GM21576 (cell line): Measurements from ENCODE around the gene DOCK9.
A peak's percentile ranks its signal among the peaks of the same experiment; 100 is the strongest.
"Not testable (repeated sequence)": the region's sequence is repeated elsewhere in the genome, so short reads cannot be mapped to it uniquely, and the experiment has no call there.

Experiments used
- ATAC-seq: cut with Tn5 transposase; IDR thresholded peaks from one replicate; pipeline ENCODE4 v1.9.1; 2021; ENCODE audit warnings: mild to moderate bottlenecking, moderate library complexity; ENCODE audit not compliant: unreplicated experiment

Gene DOCK9

DNA sequence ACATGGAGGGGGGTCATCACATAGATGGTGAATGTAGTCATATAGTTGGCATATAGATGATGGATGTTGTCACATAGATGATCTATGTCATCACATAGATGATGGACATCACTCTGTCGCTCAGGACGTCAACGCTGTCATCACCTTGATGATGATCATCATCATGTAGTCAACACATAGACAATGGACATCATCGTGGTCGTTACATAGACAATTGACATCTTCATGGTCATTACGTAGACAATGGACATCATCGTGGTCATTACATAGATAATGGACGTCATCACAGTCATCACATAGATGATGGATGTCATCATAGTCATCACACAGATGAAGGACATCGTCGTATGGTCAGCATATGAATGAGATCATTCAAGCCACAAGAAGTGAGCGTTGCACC lies 196.8 kb downstream of the DOCK9 start:
- ATAC-seq: no peak

DNA sequence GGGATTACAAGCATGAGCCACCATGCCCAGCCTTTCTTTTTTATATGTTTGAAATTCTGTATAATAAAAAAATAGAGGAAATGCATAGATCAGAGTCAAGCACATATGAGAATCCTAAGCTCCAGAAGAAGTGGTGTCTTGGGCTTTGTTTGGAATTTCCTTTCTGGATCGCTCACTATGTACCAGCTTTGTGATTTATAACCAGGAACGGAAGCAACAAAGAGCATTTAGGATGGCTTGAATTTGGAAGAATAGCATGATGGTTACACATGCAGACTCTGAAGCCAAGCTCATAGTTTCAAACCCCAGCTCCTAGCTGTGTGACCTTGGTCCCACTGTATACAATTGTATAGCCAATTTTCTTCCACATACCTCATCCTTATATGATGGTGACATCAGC lies 197.4 kb downstream of the DOCK9 start:
- ATAC-seq: no peak

DNA sequence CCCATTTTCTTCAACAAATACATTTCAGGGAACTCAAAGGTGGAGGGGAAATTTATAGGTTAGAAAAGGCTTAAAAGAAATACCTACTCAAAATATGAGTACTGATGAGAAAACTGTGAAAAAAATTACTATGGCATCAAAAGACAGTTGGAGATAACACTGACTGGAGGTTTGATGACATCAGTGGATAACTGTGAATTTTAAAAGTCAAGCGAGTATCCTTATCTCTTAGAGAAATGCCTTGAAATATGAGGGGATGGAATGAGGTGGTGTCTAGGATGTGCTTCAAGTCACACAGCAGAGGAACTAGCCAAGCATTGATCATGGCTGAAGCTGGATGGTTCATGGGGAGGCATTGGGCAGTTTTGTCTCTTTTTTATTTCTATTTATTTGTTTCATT lies 198.2 kb downstream of the DOCK9 start:
- no peak for ATAC-seq

DNA sequence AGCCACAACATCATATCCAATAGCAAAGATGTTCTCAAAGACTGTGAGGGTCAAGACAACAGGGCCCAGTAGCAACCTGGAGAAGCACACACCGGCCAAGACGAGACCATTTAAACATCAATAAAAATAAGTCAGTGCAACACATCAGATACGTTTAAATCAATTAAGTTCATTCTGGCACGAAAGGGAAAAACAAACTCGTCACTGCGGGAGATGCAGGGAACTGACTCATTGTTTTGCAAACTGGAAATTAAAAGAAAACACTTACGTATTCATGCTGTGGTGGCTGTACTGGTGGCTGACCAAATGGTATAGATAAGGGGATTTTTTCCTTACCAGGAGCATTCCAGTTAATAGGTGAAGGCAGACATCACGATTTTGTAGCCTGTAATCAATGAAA lies 199.1 kb downstream of the DOCK9 start:
- ATAC-seq: no peak

DNA sequence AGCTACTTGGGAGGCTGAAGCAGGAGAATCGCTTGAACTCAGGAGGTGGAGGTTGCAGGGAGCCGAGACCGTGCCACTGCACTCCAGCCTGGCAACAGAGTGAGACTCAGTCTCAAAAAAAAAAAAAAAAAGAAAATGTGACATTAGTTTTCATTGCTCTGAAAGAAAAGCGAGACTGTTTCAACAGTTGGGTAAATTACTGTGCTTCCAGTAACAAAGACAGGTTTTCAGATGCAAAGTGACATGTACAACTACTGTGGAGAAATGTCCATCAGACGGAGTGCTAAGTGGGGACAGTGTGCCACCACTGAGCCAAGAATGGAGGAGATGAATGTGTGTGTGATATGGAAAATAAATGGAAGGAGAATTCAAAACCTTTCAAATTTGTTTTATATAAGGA lies 201.2 kb downstream of the DOCK9 start:
- ATAC-seq: no peak

DNA sequence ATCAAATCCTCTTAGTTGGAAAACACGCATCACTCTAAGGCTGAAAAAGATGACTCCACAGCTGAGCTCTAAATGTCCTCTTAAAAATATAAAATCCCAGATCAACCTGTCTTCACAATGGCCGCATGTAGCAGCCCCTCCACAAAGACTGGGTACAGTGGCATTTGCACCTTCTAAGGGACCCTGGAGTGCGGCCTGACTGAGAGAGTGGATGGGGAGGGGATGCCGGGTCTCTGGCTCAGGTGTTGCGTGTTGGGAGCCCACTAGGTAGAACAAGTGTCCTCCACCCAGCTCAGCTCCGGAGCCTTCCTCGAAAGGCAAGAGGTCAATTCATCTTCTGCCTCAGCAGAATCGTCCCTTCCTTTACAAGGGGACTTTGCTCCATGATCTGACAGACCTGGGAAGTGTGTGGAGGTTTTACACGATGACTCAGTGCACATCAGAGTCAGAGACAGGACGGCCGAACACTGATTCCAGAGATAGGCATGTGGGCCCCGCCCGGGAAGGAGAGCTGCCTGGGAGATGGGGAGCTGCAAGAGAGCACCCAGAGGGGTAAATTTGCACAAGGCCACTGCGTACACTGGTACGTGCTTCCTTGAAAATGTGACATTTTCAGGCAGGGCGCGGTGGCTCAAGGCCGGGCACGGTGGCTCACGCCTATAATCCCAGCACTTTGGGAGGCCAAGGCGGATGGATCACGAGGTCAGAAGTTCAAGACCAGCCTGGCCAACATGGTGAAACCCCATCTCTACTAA lies 201.8 kb downstream of the DOCK9 start:
- no peak for ATAC-seq

DNA sequence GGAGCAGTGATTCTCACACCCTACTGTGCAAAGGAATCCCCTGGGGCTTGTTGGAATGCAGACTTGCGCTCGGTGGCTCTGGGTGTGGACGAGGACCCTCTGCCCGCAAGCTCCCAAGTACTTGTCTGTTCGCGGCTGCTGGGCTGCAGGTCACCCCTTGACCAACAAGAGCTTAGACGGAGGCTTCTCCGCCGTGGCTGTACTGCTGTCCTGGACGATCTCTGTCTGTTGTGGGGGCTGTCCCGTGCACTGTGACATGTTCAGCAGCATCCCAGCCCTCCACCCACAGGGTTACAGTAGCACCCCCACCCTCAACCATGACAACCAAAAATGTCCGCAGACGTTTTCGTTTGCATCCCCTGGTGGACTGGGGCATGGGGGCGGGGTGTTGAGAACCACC lies 202.5 kb downstream of the DOCK9 start:
- no peak for ATAC-seq

DNA sequence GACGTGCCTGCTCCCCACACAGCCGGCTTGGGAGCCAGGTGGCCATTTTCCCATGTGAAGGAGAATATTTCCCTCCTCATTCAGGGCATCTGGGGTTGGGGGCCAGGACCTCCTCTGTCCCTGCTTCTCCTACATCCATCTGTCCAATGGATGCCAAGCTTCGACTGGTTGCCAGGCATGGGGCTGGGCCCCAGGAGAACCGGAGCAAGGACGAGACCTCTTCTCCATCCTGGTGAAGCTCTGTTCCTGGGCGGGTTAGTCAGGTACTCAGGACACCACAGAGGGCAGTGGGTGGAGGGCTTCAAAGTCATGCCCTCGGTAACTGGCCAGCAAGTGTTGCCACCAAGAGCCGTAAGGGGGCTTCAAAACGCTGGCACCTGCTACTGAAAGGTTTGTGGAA lies 203.1 kb downstream of the DOCK9 start:
- no peak for ATAC-seq

DNA sequence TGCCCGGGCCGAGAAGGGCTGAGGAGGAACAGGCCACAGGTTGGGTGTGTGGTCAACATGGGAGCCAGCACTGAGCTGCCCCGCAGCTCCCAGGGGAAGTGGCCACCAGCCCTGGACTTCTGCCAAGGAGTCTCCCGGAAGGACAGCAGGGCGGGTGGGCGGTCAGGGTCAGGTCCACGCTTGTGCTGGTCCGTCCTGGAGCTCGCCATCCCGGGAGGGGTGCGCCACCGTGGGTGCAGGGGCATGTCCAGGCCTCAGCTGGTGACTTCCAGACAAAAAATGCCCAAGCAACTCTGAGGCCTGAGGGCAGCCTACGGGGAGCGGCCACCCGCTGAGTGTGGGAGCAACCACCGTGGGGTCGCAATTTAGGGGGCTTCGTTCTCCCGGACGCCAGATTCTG lies 203.9 kb downstream of the DOCK9 start:
- no peak for ATAC-seq

DNA sequence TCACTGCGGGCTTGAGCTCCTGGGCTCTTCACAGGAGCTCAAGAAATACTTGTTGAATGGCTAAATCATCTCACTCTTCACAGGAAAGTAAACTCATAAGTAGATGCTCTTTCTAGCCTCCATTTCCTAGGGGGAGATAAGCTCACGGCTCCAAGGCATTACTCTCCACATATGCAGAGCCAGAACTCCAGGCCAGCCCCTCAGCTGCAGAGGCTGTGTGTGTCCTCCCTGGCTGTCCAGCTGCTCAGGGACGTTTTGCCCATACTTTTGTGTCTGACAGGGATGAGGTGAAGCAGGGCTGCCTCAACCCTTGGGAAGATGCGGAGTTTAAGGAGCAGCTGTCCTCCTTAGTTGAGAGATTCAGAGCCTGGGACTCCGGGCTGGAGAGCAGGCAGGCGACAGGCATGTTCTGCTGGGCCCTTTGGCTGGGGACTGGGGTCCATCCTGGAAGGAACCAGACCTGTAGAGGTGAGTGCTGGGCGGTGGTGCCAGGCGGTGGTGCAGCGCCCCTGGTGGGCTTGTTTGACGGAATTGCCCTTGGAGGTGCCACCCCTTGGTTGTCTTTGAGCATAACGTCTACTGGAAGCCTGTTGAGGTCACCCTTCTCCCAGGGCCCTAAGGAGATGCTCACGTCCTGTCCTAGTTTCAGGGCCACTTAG lies 204.9 kb downstream of the DOCK9 start:
- ATAC-seq: no peak

DNA sequence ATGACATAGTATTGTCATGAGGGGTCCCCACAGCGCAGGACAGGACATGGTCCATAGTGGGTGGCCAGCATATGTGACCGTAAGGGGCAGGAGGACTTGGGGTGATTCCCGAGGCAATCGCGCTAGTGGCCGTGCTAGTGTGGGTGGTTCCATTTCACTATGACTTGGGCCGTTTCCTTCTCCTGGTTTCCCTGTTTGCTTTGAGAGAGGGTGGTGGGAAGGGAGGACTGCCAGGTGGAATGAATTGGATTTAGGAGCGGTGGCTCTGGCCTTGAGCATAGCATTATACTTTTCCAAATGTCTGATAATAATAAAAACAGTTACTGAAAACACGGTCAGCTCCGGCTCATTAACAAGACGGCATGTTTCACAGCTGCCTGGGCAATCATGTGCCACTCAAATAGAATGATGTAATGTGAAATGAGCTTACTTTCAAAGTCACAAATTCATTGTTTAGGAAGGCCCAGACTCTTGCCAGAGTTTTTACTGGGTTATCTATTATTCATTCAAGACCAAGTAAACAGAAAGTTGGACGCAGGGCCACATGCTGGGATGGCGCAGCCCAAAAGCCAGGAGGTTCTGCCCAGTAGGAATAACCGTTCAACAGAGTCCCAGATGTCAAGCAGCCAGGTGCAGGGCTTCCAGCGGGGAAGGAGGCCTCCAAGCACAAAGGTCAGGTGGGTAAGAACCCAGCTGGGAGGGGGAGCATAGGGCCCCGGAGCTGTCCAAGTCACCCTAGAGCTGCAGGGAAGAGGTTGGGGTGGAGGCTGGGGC lies 205.8 kb downstream of the DOCK9 start:
- ATAC-seq: no peak

DNA sequence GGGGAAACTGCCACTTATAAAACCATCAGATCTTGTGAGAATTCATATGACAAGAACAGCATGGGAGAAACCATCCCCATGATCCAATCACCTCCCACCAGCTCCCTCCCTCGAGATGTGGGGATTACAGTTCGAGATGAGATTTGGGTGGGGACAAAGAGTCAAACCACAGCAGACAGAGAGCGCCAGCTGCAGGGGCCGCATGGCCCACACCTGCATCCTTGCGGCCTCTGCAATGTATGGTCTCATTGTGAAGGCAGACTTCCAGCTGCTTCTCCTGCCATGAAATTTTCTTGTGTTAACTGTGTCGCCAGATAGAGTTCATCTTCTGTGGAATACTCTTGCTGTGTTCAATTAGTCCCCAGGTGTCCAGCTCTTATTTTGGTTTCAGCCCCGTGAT lies 208.1 kb downstream of the DOCK9 start:
- no peak for ATAC-seq

DNA sequence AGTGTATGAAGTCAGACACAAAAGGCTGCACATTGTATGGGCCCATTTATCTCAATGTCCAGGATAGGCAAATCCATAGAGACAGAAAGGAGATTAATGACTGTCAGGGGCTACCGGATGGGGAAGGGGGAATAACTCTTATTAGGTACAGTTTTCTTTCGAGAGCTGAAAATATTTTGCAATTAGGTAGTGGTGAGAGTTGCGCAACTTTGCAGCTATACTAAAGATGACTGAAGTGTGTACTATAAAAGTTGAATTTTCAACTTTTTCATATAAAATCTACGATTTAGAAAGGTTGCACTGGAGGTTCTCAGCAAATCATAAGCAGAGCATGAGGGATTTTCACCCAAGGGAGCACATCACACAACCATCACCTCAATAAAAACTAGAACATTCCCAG lies 209.3 kb downstream of the DOCK9 start:
- ATAC-seq: no peak

DNA sequence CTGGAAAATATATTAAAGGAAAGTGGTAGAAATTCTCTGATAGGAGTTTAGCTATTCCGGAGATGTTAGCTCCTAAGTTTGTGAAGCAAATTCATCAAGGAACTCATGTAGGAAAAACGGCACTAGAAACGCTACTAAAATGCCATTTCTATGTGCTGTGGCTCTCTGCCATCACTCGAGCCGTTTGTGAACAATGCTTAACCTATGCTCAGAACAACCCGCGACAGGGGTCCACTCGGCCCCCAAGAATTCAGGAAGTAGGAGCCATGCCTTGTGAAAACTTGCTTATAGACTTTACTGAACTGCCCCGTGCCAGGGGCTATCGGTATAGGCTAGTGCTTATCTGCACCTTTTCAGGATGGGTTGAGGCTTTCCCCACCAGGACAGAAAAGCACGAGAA lies 211.2 kb downstream of the DOCK9 start:
- no peak for ATAC-seq

DNA sequence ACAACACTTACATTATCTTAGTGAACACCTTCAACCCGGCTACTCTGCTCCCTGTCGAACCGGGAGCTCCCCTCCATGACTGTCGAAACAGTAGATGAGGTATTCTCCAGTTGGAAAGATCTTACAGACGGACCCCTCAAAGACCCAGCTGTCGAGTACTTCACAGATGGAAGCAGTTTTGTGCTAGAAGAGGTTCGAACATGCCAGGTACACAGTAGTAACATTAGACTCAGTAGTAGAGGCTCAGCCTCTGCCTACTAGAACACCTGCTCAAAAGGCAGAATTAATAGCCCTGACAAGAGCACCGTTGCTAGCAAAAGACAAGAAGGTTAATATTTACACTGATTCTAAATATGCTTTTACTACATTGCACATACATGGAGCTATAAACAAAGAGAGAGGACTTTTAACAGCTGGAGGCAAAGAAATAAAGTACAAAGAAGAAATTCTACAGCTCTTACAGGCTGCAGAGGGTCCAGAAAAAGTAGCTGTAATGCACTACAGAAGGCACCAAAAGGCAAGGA lies 211.8 kb downstream of the DOCK9 start:
- no peak for ATAC-seq

DNA sequence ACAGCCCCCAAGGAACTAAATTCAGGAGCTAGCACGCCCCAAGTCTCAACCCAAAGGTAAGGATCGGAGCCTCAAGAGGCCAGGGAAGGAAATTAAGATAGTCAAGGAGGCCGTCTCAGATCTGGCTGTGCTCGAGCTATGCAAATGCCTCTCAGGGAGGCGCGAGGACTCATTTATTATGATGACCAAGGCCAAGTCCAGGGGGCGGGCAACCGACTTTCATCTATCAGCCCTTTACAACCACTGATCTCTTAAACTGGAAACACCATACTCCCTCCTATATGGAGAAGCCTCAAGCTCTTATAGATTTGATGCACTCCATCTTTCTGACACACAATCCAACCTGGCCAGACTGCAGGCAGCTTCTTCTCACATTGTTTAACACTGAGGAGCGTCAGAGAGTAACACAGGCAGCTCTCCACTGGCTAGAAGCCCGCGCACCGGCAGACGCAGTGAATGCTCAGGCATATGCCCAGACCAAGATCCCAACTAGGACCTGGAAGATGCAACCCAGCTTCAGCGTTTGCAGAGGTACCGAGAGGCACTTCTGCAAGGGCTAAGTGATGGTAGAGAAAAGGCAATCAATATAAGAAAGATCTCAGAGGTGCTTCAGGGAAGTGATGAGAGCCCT lies 215.8 kb downstream of the DOCK9 start:
- no peak for ATAC-seq

DNA sequence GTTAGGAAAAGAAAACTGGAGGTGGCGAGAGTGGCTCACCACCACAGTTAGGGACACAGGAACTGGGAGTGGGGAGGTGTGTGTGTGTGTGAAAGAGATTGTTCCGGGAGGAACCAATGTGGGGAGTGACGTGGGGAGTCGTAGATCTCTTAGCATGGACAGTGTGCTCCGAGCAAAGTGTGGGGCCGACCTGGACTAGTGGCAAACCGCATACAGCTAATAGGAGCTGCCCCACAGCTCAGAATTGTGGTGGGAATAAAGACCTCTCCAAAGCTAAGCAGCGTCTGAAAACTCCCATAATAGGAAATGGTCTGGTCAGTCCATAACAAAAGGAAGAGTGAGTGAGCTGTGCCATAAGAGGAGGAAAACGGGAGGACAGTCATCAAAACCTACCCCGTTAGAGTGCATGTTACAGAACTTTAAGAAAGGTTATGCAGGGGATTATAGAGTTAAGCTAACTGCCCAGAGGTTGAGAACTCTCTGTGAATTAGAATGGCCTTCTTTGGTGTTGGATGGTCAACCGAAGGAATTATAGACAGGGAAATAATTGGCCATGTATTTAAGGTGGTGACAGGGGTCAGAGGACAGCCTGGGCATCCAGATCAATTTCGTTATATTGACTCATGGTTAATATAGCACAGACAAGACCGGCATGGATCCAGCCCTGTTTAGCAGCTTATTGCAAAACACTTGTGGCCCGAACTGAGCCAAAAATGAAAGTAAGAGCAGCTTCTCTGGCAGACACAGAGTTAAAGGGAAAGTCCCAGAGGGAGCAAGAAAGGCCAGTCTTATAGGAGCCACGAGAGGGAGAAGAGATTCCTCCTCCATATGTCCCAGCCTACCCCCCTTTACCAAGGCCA lies 216.5 kb downstream of the DOCK9 start:
- ATAC-seq: peak; percentile 56

DNA sequence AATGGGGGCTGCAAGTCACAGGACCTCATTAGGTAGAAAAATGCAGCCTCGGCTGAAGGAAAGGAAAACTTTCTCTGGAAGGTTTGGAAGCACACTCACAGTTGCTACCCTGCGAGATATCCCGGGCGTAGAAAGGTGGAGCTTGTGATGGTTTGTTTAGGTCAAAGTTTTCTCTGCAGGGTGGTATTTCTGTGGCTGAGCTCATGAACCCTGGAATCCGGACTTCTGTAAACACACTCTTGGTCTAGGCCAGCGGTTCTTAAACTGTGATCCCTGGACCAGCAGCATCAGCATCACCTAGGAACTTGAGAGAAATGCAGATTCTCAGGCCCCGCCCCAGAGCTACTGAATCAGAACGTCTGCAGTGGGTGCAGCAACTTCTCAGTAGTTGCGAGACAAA lies 222.1 kb downstream of the DOCK9 start:
- no peak for ATAC-seq

DNA sequence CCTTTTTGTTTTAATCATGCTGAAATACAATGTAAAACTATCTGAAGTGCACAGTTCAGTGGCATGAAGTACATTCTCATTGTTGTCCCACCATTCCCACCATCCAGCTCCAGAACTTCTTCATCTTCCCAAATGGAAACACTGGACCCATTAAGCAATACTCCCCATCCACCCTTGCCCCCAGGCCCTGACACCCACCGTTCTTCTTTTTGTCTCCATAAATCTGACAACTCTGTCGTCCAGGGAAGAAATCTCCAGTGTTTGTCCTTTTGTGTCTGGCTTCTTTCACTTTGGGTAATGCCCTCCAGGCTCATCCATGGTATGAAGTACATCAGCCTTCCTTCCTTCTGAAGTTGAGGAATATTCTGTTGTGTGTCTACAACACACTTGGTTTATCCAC lies 222.7 kb downstream of the DOCK9 start:
- no peak for ATAC-seq

DNA sequence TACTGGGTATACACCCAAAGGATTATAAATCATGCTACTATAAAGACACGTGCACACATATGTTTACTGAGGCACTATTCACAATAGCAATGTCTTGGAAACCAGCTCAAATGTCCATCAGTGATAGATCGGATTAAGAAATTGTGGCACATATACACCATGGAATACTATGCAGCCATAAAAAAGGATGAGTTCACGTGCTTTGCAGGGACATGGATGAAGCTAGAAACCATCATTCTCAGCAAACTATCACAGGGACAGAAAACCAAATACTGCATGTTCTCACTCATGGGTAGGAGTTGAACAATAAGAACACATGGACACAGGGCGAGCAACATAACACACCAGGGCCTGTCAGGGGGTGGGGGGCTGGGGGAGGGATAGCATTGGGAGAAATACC lies 223.4 kb downstream of the DOCK9 start:
- ATAC-seq: not testable (repeated sequence)
